Retinal pigment epithelial cell (primary cell): ENCODE results near the gene RALGAPA2.

Experiments used
- DNase-seq: peaks from one replicate; pipeline ENCODE4 v3.0.0-alpha.2; 2010; ENCODE audit warnings: low read depth
- H3K4me3 ChIP-seq: 2 replicates; pipeline ENCODE4 v1.5.1; 2011; ENCODE audit warnings: mild to moderate bottlenecking, low read length, control low read depth, moderate library complexity
- TF ChIP-seq, protein P1 (sequence below): conservative IDR thresholded peaks from 2 replicates; pipeline ENCODE4 v1.5.1; 2011; ENCODE audit warnings: low read depth, low read length, control low read depth, inconsistent platforms

RALGAPA2 gene

GRCh38 chr20:20439602-20440190, 272.7 kb downstream of the RALGAPA2 start:
- TF ChIP-seq, protein P1, sequence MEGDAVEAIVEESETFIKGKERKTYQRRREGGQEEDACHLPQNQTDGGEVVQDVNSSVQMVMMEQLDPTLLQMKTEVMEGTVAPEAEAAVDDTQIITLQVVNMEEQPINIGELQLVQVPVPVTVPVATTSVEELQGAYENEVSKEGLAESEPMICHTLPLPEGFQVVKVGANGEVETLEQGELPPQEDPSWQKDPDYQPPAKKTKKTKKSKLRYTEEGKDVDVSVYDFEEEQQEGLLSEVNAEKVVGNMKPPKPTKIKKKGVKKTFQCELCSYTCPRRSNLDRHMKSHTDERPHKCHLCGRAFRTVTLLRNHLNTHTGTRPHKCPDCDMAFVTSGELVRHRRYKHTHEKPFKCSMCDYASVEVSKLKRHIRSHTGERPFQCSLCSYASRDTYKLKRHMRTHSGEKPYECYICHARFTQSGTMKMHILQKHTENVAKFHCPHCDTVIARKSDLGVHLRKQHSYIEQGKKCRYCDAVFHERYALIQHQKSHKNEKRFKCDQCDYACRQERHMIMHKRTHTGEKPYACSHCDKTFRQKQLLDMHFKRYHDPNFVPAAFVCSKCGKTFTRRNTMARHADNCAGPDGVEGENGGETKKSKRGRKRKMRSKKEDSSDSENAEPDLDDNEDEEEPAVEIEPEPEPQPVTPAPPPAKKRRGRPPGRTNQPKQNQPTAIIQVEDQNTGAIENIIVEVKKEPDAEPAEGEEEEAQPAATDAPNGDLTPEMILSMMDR = no peak
- DNase-seq = no peak
- H3K4me3 ChIP-seq = no peak overlapping the region

DNA sequence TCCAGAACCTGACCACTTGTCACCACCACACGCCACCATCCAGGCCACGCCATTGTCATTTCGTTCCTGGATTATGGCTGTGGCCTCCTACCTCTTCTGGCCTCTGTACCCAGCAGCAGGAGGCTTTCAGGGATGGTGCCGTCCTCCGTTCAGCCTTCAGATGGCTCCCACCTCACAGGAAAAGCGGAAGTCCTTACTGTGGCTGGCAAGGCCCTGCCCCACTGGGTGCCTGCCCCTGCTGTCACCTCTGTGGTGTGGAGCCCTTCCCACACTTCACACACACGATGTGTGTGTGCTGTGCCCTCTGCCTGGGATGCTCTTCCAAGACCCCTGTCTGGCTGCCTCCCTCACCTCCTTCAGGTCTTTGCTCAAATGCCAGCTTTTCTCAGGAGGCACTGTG, 275.1 kb downstream of the RALGAPA2 start:
- DNase-seq = no peak
- TF ChIP-seq, protein P1 = no peak
- H3K4me3 ChIP-seq = no peak overlapping the region

DNA sequence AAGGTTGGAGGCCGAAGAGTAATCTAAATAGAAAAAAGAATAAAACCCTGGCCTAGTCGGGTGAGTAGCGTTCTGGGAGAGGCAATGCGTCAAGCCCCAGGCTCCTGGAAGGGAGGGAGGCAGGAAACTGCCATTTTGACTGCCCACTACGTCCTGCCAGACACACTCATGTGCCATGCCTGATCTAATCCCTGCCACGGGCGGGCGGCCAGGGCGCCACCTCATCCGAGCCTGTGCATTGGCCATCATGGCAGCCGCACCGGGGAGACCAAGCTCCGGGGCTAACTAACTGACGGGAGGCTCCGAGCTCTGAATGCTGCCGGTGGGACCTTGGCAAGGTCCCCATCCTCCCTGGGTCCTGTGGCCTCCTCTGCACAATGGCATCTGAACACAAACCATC, 275.8 kb downstream of the RALGAPA2 start:
- no peak overlapping the region for H3K4me3 ChIP-seq
- TF ChIP-seq, protein P1 = no peak
- DNase-seq = no peak

- TF ChIP-seq, protein P1 = peak; percentile 30
- DNase-seq = no peak
These were observed 277.0 kb downstream of the RALGAPA2 start for GRCh38 chr20:20435453-20435852.

GRCh38 chr20:20432618-20433286, 279.7 kb downstream of the RALGAPA2 start:
- H3K4me3 ChIP-seq = no peak overlapping the region
- TF ChIP-seq, protein P1 = no peak
- DNase-seq = no peak

More at GRCh38 chr20:20435453-20435852, 277.0 kb downstream of the RALGAPA2 start:
- H3K4me3 ChIP-seq = no peak overlapping the region

GRCh38 chr20:20430066-20430465, 282.4 kb downstream of the RALGAPA2 start:
- TF ChIP-seq, protein P1 = no peak
- no peak for DNase-seq

DNA sequence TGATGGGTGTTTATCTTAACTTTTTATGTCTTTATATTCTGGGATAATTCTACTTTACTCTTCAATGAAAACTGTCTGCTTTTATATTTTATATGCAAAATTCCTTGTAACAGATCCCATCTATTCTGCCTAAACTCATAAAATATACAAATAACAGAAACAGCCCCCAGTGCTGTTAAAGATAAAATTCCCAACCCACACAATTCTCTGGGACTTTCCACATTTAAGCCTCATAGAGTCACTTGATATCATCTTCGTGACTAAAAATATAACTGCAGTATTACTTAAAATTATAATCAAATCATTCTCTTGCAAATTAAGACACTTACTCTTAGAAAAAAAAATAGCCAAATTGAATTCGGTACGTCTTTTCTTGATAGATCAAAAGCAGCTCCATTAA, 284.4 kb downstream of the RALGAPA2 start:
- H3K4me3 ChIP-seq = no peak overlapping the region
- no peak for DNase-seq
- TF ChIP-seq, protein P1 = no peak

More at GRCh38 chr20:20430066-20430465, 282.4 kb downstream of the RALGAPA2 start:
- no peak overlapping the region for H3K4me3 ChIP-seq
